ENCODE results near the gene RASIP1.

GRCh38 chr19:48716562-48717291 lies 23.7 kb downstream of the RASIP1 start:
- TF ChIP-seq CTCF (conservative IDR thresholded peaks at IDR 0.05; ENCODE audit: low read length) (no peak), EZH2phosphoT487 (IDR thresholded peaks at IDR 0.05; ENCODE audit: borderline replicate concordance) (no peak)

Data from Loucy (cell line).